HuH-7.5 (cell line): ENCODE measurements around the gene CCL8.

ENCODE experiments used
- DNase-seq: peaks from one replicate; pipeline ENCODE4 v3.0.0; 2011; ENCODE audit warnings: low spot score

The CCL8 gene

DNA sequence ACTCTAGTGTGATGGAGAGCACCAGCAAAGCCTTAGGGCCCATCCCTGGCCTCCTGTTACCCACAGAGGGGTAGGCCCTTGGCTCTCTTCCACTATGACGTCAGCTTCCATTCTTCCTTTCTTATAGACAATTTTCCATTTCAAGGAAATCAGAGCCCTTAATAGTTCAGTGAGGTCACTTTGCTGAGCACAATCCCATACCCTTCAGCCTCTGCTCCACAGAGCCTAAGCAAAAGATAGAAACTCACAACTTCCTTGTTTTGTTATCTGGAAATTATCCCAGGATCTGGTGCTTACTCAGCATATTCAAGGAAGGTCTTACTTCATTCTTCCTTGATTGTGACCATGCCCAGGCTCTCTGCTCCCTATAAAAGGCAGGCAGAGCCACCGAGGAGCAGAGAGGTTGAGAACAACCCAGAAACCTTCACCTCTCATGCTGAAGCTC lies at the start of gene CCL8:
Gene CCL8 (plus strand): TSS at position 397 of the 445 bp plus-strand sequence. CDS start 67 bp downstream, outside the sequence.
- no peak for DNase-seq

DNA sequence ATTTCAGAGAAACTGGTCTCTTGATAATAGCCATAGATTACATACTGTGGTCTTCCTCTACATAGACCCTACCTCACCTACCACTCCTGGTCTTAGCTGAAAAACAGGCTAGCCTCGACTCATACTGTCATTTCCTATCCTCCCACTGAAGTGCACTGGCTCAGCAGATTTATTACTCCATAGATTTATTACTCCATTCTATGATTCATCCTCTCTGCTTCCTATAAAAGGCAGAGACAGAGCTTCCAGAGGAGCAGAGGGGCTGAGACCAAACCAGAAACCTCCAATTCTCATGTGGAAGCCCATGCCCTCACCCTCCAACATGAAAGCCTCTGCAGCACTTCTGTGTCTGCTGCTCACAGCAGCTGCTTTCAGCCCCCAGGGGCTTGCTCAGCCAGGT lies 49.3 kb upstream of the CCL8 start, which contains the start of gene CCL7:
Gene CCL7 (plus strand): TSS at position 253 of the 400 bp plus-strand sequence. CDS start 70 bp downstream, at position 323.
- no peak for DNase-seq

DNA sequence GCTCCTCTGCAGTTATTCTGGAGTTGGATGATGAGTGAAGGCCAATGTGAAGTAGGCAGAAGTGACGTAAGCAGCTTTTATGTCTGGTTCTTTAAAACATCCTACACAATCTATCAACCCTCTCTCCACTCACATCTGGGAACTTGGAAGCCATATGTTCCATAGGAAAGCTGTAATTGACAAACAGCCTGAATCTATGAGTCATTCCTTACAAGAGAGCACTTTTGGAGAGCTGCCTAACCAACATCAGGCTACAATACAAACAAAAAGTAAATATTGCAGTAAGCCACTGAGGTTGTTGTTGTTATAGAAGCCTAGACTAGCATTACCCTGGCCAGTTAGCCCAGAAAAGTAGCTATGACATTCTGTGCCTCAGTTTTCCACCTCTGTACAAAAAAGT lies 43.4 kb upstream of the CCL8 start:
- no peak for DNase-seq

DNA sequence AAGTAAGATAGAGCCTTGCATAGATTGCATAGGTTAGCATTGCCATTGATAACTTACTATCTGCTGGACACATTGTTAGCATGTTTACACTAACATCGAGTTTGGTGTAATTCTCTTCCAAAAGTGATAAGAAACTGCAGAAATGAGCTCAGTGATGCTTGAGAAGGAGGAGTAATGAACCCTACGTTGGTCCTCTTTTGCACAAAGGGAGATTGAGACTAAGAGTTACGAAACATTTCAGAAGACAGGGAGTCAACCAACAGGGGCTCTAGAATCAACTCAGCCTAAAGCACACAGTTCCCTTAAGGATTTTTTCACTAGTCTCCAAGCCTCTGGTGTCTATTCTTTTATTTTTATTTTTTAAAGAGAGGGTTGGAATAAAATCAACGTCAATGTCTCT lies 42.4 kb upstream of the CCL8 start:
- no peak for DNase-seq

DNA sequence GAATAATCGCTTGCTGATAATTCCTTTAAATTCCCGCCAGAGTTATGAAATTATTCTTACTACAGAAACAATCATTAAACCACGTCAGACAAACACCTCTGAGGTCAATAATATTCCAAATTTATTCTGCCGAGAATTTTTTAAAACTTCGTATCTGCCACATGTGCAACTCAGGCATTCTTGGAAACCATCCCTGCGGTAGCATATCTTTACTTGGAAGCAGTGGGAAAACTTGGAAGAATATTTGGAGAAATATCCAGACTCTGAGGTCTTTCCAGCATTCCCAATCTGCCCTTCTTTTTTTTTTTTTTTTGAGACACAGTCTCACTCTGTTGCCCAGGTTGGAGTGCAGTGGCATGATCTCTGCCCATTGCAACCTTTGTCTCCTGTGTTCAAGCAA lies 35.7 kb upstream of the CCL8 start:
- no peak for DNase-seq

DNA sequence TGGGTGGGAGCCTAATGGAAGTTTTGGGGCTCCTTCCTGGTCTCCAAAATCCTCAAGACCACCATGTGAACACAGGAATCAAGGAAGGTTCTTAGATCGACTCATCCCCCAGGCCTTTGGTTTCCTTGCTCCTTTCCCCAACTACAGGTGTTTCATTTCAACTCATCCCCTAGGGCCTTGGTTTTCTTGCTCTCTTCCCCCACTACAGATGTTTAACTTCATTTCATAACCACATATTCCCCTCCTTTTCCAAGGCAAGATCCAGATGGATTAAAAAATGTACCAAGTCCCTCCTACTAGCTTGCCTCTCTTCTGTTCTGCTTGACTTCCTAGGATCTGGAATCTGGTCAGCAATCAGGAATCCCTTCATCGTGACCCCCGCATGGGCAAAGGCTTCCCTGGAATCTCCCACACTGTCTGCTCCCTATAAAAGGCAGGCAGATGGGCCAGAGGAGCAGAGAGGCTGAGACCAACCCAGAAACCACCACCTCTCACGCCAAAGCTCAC lies 33.9 kb upstream of the CCL8 start, which contains the start of gene CCL11:
Gene CCL11 (plus strand): TSS at position 457 of the 507 bp plus-strand sequence. CDS start 67 bp downstream, outside the sequence.
- DNase-seq, result no peak

DNA sequence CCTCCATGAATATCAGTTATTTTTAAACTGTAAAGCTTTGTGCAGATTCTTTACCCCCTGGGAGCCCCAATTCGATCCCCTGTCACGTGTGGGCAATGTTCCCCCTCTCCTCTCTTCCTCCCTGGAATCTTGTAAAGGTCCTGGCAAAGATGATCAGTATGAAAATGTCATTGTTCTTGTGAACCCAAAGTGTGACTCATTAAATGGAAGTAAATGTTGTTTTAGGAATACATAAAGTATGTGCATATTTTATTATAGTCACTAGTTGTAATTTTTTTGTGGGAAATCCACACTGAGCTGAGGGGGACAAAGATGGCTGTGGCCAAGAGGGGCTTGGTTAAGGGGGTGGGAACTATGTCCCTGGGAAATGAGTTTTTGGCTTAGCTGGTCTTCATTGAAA lies 31.4 kb upstream of the CCL8 start:
- no peak for DNase-seq

DNA sequence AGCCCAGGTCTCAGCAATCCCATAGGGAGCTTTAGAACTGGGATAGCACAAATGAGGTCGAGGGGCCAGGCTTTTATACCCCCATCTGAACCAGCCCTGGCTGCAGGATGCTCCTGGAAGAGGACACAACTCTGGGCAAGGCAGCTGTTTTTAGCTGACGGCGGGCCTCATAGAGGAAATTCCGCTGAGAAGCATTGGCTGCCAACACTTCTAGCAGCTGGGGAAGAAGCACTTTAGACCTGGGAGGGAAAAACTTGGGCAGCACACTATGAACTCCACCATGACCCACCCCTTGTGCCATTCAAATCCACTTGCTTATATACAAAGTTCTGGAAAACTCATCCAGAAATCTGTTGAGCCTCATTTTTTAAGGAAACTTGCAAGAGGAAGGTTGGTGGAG lies 28.6 kb upstream of the CCL8 start:
- no peak for DNase-seq

DNA sequence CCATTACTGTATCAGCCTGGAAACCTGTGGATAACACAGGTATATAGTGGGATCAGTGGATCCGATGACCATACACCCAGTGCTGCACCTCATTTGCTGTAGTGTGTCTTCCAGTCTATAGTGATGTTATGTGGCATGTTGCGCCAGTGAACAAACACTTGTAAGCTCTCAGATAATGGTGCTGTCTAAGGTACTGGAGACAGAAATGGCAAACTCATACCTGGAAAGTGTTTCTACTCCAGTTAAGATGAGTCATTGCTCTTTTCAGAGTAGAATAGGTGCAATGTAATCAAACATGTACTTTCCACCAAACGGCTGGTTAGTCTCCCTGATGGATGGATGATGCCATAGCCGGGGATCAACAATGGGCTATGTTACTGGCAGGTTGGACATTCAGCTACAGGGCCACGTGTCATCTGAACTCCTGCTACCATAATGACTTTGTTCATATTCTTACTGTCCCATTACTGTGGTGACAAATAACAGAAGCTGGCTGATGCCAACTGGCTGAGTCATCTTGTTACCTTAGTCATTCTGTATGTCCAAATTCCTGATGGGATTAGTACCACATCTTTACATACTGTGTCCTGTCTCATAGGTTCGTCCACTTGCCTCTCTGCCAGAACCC lies 27.4 kb upstream of the CCL8 start:
- DNase-seq, result no peak

DNA sequence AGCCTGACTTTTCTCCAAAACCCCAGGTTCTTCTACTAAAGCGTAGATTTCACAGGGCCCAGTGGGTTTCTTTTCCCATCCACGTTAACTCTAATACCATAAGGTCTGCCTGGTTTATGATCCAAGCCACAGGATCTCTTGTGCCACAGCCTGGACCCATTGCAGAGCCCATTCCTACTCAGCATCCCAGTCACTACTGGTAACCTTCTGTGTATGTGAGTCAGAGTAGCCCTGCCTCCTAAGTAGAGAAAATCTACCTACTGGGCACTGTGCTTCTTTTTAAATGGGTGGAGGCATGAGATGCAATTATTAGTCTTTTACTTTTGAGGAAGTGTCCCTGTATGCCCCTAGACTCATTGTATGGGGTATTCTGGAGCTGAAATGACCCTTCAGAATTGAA lies 20.2 kb upstream of the CCL8 start:
- no peak for DNase-seq

DNA sequence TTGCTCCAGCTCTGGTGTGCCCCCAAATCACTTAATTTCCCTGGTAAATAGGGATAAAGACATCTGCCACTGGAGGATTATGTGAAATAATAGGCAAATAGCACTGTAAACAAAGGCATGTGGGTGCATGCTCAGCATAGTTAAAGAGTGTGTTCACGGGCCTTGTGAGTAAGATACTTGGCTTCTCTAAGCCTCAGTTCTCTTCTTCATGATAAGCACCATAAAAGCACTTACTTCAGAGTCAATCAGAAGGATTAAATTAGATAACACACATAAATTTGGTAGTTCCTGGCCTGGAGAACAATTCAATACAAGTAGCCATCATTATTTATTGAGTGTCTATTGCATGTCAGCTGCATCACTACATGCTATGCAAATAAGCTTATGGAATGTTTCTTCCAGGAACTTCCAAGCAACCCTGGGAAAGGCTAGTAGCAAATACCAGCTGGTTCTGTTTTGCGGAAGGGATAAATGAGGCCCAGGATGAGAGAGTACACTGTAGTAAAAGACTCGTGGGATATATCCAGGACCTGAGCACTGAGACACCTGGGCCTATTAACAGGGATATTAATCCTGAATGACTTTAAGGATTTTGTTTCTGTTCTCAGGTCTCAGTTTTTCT lies 19.2 kb upstream of the CCL8 start:
- DNase-seq, result no peak

DNA sequence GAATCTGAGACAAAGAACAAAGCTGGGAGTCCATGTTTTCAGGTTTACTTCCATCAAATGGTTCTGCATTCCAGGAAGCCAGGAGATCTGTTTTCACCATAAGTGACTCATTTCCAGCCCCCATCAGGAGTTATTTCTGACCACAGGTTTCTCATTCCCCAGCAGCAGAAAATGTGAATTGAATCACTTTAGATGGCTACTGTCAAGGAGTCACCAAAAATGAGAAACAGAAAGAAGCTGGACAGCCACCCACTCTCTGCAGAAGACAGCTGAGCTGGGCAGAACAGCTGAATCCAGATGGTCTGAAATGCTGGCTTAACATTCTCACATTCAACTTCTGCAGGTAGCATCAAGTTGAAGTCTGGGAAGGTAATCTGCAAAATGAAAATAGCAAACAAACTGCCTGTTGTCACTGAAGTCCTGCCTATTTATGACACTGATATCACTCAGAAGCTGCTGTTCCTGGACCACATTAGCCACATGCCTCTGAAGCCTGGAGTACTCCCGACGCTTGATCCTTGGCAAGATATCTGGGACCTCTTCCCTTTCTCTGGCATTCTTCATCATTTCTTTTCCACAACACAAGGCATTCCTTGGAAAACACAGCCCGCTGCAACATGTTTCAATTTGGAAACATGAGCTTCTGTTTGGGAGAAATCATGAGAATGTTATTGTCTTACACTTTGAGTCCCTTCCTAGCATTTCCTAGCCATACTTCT lies 18.4 kb upstream of the CCL8 start:
- no peak for DNase-seq

DNA sequence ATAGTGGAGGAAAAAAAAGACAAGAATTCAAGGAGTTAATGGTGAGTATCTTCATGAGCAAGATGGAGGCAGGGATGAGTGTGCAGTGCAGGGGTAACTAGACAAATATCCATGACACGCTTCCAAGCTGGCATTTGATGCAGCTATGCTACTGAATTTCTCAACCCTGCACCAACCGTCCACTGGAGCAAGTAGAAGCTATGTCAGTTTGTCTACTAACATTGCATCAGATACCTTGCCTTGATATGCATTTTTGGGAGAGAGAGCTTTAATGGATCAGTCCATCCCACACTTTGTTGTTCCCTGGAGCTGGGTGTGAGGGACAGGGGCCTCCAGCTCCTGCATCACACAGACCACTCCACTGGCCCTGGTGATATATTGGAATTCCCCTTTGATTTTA lies 17.2 kb upstream of the CCL8 start:
- DNase-seq, result no peak

DNA sequence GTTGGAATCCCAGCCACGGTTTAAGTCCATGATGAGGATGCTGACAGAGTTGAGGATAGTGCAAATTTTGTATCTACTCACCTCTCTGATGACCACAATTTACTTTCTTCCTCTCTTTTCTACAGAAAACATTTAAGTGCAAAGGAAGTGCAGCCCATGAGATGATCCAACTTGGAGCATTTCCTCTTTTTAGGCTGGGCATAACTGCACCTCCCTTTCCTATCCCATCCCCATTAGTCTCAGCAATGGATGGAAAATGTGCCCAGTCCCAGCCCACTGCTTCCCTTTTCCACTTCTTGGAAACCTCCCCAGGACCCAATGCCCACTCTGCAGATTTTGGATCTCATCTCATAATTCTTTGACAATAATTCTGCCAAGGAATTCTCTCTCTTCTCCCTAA lies 16.6 kb upstream of the CCL8 start:
- DNase-seq, result no peak

DNA sequence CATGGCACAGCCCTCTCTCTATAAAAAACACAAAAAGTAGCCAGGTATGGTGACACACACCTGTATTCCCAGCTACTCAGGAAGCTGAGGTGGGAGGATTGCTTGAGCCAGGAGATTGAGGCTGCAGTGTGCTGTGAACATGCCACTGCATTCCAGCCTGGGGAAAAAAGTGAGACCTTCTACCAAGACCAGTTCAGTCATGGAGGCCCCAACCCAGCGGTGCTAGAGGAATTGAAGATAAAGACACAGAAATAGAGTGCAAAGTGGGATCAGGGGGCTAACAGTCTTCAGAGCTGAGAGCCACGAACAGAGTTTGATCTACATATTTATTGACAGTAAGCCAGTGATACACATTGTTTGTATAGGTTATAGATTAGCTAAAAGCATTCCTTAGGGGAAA lies 15.6 kb upstream of the CCL8 start:
- DNase-seq, result no peak

DNA sequence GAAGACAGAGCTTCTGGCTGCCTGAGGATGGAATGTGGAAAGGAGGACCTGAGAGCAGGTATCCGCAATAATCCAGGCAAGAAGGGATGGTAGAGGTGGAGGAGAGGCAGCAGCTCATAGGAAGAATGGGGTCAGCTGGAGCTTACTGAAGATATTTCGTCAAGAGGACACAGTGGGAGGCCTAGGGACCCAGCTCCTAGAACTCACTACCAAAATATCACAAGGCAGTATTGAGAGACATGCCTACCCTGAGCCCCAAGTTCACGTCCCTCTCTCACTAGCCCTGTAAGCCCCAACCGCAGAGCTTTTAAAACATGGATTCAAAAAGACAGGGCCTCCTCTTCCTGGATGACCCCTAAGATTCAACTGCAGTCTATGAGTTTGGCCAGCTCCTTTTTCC lies 14.2 kb upstream of the CCL8 start:
- DNase-seq, result no peak

DNA sequence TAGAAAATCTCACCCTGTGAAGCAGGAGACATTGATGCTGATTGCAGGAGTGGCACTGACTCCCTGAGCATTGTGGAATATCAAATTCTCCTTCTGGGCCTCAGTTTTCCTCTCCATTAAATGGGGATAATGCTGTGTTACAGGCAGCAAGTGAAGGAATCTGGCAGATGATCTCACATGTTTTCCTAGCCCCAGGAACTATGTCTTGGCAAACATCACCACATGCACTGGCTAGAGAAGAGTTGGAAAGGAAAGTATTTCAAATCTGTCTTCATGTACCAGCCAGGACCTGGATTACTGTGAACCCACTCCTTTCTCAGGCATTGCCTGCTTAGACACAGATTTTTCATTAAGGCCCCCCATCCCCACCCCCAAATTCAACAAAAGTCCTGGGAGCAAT lies 13.6 kb upstream of the CCL8 start:
- DNase-seq, result no peak

DNA sequence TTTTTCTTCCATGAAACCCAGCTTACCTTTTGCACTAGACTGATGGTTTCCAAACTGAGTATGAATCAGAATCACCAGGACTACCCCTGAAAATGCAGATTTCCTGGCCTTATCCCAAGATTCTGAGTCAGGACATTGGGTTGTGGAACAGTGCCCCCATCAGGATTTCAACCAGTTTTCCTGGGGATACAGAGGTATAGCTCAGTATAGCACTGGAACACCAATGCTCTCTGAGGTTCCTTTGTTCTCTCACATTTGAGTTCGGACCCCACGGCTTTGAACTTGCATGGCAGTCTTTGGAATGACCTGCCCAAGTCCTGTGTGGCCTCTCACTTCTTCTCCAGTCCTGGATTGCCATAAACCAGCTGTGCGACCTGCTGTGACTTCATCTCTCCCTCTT lies 12.8 kb upstream of the CCL8 start:
- DNase-seq, result no peak

DNA sequence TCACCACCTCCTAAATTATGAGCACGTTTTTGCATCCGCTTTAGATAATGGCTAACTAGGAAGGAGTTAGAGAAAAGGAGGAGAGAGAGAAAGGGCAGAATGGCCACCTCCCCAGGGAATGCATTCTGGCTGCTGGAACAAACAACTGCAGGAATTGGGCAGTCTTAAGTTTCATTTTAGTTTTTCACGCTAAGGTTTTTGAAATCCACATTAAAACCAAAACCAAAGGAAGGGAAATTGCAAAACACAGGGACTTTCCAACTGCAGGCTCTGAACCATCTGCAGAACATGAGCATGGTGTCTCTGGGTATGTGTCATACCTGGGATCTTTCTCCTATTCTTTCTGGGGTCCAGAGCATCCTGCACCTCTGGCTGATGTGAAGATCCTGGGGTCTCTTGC lies 12.1 kb upstream of the CCL8 start:
- no peak for DNase-seq

DNA sequence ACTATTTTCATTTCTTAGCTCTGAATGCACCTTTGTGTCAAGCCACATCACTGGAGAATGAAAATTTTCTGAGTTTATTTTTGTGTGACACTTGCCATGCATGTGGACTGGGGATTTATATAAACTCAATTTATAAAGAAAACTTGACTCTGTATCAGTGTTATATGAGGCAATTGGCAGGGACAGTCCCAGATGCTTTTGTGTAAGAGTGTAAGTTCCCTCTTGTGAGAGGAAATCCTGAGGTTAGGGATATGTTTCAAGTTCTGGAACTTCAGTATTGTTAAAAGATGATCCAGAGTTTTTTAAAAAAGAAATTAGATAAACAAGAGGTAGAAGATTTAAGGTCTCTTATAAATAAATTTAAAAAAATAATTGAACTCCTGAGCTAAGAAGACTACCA lies 10.9 kb upstream of the CCL8 start:
- DNase-seq, result no peak

DNA sequence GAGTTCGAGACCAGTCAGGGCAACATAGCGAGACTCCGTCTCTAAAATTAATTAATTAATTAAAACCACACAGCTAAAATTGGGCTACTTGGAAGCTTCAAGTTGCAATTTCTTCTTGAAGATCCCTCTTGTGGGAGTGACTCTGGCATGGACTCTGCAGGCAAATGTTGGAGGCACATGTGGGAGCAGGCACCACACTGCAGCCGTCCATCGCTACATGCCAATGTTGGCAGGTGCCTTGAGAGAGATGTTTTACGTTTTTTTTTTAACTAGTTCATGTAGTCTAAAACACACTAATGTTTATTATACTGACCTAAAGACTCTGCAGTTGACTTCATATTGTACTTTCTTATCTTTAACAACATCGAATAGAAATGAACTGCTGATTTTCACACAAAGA lies 7.9 kb upstream of the CCL8 start:
- DNase-seq, result no peak

DNA sequence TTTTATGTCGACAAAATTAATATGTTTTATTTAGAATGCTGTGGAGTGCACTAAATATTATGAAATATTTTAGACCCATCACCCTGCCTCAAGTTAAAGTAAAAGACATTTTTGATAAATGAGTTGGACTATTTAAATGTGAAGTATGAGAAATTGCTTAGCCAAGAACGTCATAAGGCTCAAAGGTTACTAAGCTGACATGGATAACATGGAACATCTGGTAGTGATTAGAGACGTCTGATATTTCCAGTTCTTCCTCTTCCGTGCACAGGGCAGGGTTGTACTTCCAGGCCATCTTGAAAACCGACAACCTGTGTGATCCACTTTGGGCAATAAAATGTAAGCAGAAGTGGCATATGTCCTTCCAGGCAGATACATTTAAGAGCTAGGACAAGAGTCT lies 7.2 kb upstream of the CCL8 start:
- DNase-seq, result no peak

DNA sequence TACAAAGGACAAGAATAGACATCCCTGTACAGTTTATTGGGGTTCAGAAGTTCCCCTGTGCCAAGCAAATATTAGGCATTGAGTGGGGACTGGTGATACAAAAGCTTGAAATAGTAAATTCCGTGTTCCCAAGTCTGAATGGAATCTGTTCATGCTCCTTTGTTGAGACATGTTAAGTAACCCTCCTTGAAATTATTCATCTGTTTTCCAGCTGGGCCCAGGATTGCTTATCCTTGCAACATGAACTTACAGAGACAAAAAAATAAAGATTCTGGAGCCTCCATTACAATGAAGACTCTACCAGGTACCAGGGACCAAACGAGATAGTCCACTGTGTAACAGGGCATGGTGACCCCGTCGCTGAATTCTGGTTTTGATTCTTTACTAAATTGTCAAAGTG lies 6.1 kb upstream of the CCL8 start:
- no peak for DNase-seq
